ENCODE data around the gene TXNDC11. TPM values are rescaled to one million over a fixed set of nuclear protein-coding genes. Genes with fewer than 3 reads are reported as not detected.

The TXNDC11 gene
- 50.8 and 51.1 TPM in 2 replicates for total RNA-seq

GRCh38 chr16:11742536-11743307, at the start of gene TXNDC11:
Gene TXNDC11 (minus strand): TSS chr16:11742857. CDS start chr16:11742730, 127 bp downstream.
- intact Hi-C loops (cut with micrococcal nuclease) = loop anchor here (1.0 to 5.0 kb wide), 6 partner anchors 40 to 998 kb away; partner anchors contain the start of genes RSL1D1, SNN and ZC3H7A

GRCh38 chr16:11791144-11791828, 48.6 kb upstream of the TXNDC11 start:
- intact Hi-C loops (cut with micrococcal nuclease) = loop anchor here (10.0 kb wide), 1 partner anchor 846 kb away; the partner anchor contains the start of genes CLEC16A and DEXI

GRCh38 chr16:11788914-11789313, 46.3 kb upstream of the TXNDC11 start:
- intact Hi-C loops (cut with micrococcal nuclease) = loop anchor here (10.0 kb wide), 1 partner anchor 204 kb away; the partner anchor contains the start of gene LITAF

- intact Hi-C loops (cut with micrococcal nuclease) = loop anchor here (5.0 to 10.0 kb wide), 3 partner anchors 43 to 200 kb away; partner anchors contain the start of genes LITAF, SNN and TXNDC11
These were observed 42.4 kb upstream of the TXNDC11 start for GRCh38 chr16:11784980-11785599.

- intact Hi-C loops (cut with micrococcal nuclease) = loop anchor here (5.0 to 10.0 kb wide), 3 partner anchors 42 to 200 kb away; partner anchors contain the start of genes LITAF, SNN and TXNDC11
These were observed 41.7 kb upstream of the TXNDC11 start for GRCh38 chr16:11784381-11784780.

- intact Hi-C loops (cut with micrococcal nuclease) = loop anchor here (5.0 to 10.0 kb wide), 3 partner anchors 42 to 199 kb away; partner anchors contain the start of genes LITAF, SNN and TXNDC11
These were observed 41.3 kb upstream of the TXNDC11 start for GRCh38 chr16:11784038-11784369.

- intact Hi-C loops (cut with micrococcal nuclease) = loop anchor here (1.0 to 10.0 kb wide), 4 partner anchors 14 to 199 kb away; partner anchors contain the start of genes LITAF, SNN, TXNDC11 and ZC3H7A
These were observed 40.8 kb upstream of the TXNDC11 start for GRCh38 chr16:11783319-11784037.

GRCh38 chr16:11781773-11782172, 39.1 kb upstream of the TXNDC11 start:
- intact Hi-C loops (cut with micrococcal nuclease) = loop anchor here (5.0 to 10.0 kb wide), 3 partner anchors 39 to 197 kb away; partner anchors contain the start of genes LITAF, SNN and TXNDC11

- intact Hi-C loops (cut with micrococcal nuclease) = loop anchor here (5.0 to 10.0 kb wide), 3 partner anchors 39 to 196 kb away; partner anchors contain the start of genes LITAF, SNN and TXNDC11
These were observed 38.5 kb upstream of the TXNDC11 start for GRCh38 chr16:11780991-11781680.

- intact Hi-C loops (cut with micrococcal nuclease) = no loop called here
These were observed 36.4 kb upstream of the TXNDC11 start for GRCh38 chr16:11779074-11779473.

- intact Hi-C loops (cut with micrococcal nuclease) = no loop called here
These were observed 31.5 kb upstream of the TXNDC11 start for GRCh38 chr16:11774065-11774626.

GRCh38 chr16:11768849-11769248, 26.2 kb upstream of the TXNDC11 start:
- intact Hi-C loops (cut with micrococcal nuclease) = no loop called here

- intact Hi-C loops (cut with micrococcal nuclease) = no loop called here
These were observed 19.8 kb upstream of the TXNDC11 start for GRCh38 chr16:11762431-11762830.

- intact Hi-C loops (cut with micrococcal nuclease) = no loop called here
These were observed 17.3 kb upstream of the TXNDC11 start for GRCh38 chr16:11759997-11760396.

GRCh38 chr16:11759163-11759834, 16.6 kb upstream of the TXNDC11 start:
- intact Hi-C loops (cut with micrococcal nuclease) = no loop called here

GRCh38 chr16:11757671-11758545, 15.3 kb upstream of the TXNDC11 start:
- intact Hi-C loops (cut with micrococcal nuclease) = no loop called here

- intact Hi-C loops (cut with micrococcal nuclease) = no loop called here
These were observed 13.6 kb upstream of the TXNDC11 start for GRCh38 chr16:11756248-11756647.

Data from T-helper 2 cell treated with Interferon-gamma antibody and Interleukin-4, amounts not matched to agents 100 ng/mL and 5 ng/mL, for 36 hours (primary cell).